Fibroblast of the aortic adventitia (primary cell): ENCODE measurements around the gene TOMM40L. TPM values are rescaled to one million over a fixed set of nuclear protein-coding genes. Genes with fewer than 3 reads are reported as not detected.

Source experiments
- DNase-seq: peaks from one replicate; pipeline ENCODE4 v3.0.0-alpha.2; 2010; ENCODE audit warnings: low read depth
- H3K4me3 ChIP-seq: 2 replicates; pipeline ENCODE4 v1.5.1; 2011; ENCODE audit warnings: low read depth, mild to moderate bottlenecking, control low read depth, low read length, moderate library complexity
- total RNA-seq: library from RNA; depleted of rRNA; stranded (reverse); fragments of >200 nt; gene quantifications from 2 replicates; pipeline ENCODE4 v1.2.3, GENCODE V29; 2012; ENCODE audit warnings: low replicate concordance
- TF ChIP-seq, protein P1 (sequence below): IDR thresholded peaks from 2 replicates; pipeline ENCODE4 v1.5.1; 2011; ENCODE audit warnings: mild to moderate bottlenecking, low read length, control low read depth, inconsistent platforms; ENCODE audit not compliant: insufficient read depth

Gene TOMM40L
- total RNA-seq, 1 donor = 9.1 TPM

- TF ChIP-seq, protein P1, sequence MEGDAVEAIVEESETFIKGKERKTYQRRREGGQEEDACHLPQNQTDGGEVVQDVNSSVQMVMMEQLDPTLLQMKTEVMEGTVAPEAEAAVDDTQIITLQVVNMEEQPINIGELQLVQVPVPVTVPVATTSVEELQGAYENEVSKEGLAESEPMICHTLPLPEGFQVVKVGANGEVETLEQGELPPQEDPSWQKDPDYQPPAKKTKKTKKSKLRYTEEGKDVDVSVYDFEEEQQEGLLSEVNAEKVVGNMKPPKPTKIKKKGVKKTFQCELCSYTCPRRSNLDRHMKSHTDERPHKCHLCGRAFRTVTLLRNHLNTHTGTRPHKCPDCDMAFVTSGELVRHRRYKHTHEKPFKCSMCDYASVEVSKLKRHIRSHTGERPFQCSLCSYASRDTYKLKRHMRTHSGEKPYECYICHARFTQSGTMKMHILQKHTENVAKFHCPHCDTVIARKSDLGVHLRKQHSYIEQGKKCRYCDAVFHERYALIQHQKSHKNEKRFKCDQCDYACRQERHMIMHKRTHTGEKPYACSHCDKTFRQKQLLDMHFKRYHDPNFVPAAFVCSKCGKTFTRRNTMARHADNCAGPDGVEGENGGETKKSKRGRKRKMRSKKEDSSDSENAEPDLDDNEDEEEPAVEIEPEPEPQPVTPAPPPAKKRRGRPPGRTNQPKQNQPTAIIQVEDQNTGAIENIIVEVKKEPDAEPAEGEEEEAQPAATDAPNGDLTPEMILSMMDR = no peak
- no peak for DNase-seq
- H3K4me3 ChIP-seq = no peak overlapping the region
Measured at GRCh38 chr1:161229896-161230295, 4.0 kb downstream of the TOMM40L start.

DNA sequence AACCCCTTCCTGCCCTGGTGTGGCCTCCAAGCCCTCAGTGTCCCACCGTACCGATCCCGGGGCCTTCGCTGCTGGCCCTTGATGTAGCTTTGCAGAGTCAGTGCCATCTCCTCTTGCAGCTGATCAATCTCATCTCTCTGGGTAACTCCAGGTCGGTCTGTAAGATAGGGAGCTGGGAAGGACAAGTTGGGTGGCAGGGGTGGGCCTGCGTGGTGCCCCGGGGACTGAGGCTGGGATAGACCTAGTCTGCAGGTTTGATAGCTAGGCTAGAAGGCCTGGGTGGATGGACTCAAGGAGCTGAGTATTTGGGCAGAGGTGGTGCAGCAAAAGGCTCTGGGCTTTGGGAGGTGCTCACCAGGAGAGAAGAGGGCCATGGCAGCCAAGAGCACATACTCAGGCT lies 4.9 kb downstream of the TOMM40L start:
- no peak overlapping the region for H3K4me3 ChIP-seq
- TF ChIP-seq, protein P1 = no peak
- DNase-seq = no peak

DNA sequence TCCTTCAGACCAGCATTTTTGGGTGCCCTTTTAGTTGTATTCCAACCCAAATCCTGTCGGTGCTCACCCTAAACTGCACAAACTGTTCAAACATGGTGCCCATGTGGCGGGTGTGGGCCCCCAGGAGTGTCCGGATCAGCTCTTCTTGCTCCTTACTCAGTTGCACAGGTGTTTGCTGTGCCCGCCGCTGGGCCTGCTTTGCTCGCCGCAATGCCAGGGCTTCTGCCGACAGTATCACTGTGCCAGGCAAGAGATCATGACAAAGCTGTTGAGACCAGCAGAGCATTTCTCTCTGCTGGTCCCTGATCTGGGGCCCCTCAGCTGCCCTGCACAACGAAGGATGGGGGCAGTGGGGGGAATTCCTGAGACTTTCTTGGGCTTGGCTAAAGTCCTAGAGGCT lies 7.2 kb downstream of the TOMM40L start:
- TF ChIP-seq, protein P1 = no peak
- no peak overlapping the region for H3K4me3 ChIP-seq
- DNase-seq = no peak

- no peak overlapping the region for H3K4me3 ChIP-seq
- DNase-seq = no peak
- TF ChIP-seq, protein P1 = no peak
Measured at GRCh38 chr1:161235957-161236775, 10.3 kb downstream of the TOMM40L start.

GRCh38 chr1:161238039-161238473 lies 12.2 kb downstream of the TOMM40L start, which contains the start of gene NR1I3:
TSS of gene NR1I3 (minus strand) at chr1:161238203. CDS start at chr1:161236565, 1,638 bp downstream.
- TF ChIP-seq, protein P1 = no peak
- no peak for DNase-seq
- H3K4me3 ChIP-seq = no peak within 1 kb of the TSS

GRCh38 chr1:161241682-161242081 lies 15.8 kb downstream of the TOMM40L start:
- H3K4me3 ChIP-seq = no peak overlapping the region
- no peak for DNase-seq
- TF ChIP-seq, protein P1 = no peak

- H3K4me3 ChIP-seq = no peak overlapping the region
- no peak for DNase-seq
- TF ChIP-seq, protein P1 = no peak
Measured at GRCh38 chr1:161242313-161242712, 16.5 kb downstream of the TOMM40L start.
